C4-2B (cell line): ENCODE measurements around the gene RCAN1.

ENCODE experiments used
- ZFX ChIP-seq: fragments of 450-650 bp; IDR thresholded peaks from 2 replicates; pipeline ENCODE4 v1.6.1; 2017
- TF ChIP-seq, protein P1 (sequence below): fragments of 450-650 bp; conservative IDR thresholded peaks from 2 replicates; pipeline ENCODE4 v1.5.1; 2017; ENCODE audit warnings: mild to moderate bottlenecking

DNA sequence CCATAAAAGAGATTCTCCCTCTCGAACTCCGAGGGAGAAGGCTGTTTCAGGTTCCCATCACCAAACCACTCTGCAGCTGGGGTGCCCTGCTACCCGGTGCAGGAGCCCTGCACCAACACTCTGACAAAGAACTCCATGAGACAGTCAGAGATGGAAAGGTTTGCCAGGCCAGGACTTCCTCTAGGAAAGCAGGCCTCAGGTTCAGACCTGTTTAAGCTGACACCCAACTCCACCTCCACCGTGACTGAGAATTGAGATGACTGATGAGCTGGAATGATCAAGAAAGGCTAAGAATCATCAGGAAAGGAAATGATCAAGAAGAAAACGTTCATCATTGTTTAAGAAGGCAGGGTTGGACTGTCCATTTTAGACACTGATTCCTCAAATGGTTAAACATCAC, 56.7 kb downstream of the RCAN1 start:
- TF ChIP-seq, protein P1, sequence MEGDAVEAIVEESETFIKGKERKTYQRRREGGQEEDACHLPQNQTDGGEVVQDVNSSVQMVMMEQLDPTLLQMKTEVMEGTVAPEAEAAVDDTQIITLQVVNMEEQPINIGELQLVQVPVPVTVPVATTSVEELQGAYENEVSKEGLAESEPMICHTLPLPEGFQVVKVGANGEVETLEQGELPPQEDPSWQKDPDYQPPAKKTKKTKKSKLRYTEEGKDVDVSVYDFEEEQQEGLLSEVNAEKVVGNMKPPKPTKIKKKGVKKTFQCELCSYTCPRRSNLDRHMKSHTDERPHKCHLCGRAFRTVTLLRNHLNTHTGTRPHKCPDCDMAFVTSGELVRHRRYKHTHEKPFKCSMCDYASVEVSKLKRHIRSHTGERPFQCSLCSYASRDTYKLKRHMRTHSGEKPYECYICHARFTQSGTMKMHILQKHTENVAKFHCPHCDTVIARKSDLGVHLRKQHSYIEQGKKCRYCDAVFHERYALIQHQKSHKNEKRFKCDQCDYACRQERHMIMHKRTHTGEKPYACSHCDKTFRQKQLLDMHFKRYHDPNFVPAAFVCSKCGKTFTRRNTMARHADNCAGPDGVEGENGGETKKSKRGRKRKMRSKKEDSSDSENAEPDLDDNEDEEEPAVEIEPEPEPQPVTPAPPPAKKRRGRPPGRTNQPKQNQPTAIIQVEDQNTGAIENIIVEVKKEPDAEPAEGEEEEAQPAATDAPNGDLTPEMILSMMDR, result no peak
- no peak for TF ChIP-seq ZFX
